Choroid plexus epithelial cell (primary cell): ENCODE measurements around the gene GRK7.
"Not testable (repeated sequence)": the region's sequence is repeated elsewhere in the genome, so short reads cannot be mapped to it uniquely, and the experiment has no call there.

Experiments used
- DNase-seq: peaks from one replicate; pipeline ENCODE4 v3.0.0-alpha.2; 2010; ENCODE audit warnings: low read depth
- H3K4me3 ChIP-seq: 2 replicates; pipeline ENCODE4 v1.5.1; 2011; ENCODE audit warnings: low read depth, mild to moderate bottlenecking, control low read depth, low read length, moderate library complexity
- TF ChIP-seq, protein P1 (sequence below): conservative IDR thresholded peaks from 2 replicates; pipeline ENCODE4 v1.5.1; 2011; ENCODE audit warnings: low read depth, mild to moderate bottlenecking, control low read depth, inconsistent platforms, low read length, moderate library complexity

The GRK7 gene

DNA sequence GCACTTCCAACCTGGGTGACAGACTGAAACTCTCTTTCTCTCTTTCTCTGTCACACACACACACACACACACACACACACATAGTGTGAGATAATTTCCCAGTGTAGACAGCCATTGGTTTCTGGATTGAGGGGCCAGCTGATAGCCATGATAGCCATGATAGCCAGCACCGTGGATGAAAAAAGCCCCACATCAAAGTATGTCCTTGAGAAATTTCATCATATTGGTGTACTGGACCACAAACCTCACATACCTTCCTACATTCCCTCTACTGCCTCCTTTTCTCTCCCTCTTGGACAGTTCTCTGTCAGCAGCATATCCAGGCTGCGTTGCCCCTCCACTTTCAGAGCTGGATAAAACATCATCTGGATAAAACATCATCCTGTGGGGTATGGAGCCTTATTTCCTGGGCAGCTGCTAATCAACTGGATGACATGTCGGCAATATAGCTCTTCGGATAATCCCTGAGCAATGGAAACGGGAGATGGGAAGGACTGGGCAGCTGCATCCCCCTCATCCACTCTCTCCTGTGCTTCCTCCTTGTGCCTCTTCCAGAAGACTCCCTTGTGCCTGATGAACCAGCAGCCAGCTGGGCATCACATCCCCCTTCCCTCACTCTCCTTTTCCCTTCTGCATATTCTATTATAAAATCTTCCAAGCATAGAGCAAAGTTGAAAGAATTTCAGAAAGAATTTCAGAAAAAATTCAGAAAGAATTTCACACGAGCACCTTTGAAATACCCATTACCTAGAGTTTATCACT, 39.3 kb downstream of the GRK7 start:
- H3K4me3 ChIP-seq = no peak overlapping the region
- TF ChIP-seq, protein P1, sequence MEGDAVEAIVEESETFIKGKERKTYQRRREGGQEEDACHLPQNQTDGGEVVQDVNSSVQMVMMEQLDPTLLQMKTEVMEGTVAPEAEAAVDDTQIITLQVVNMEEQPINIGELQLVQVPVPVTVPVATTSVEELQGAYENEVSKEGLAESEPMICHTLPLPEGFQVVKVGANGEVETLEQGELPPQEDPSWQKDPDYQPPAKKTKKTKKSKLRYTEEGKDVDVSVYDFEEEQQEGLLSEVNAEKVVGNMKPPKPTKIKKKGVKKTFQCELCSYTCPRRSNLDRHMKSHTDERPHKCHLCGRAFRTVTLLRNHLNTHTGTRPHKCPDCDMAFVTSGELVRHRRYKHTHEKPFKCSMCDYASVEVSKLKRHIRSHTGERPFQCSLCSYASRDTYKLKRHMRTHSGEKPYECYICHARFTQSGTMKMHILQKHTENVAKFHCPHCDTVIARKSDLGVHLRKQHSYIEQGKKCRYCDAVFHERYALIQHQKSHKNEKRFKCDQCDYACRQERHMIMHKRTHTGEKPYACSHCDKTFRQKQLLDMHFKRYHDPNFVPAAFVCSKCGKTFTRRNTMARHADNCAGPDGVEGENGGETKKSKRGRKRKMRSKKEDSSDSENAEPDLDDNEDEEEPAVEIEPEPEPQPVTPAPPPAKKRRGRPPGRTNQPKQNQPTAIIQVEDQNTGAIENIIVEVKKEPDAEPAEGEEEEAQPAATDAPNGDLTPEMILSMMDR = no peak
- no peak for DNase-seq

DNA sequence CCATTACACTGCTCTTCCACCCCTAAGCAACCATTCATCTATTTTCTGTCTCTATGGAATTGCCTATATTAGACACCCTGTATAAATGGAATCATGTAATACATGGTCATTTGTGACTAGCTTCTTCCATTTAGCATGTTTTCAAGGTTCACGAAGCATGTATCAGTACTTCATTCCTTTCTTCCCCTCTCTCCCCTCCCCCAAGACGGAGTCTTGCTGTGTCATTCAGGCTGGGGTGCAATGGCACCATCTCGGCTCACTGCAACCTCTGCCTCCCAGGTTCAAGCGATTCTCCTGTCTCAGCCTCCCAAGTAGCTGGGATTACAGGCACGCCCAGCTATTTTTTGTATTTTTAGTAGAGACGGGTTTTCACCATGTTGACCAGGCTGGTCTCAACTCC, 40.3 kb downstream of the GRK7 start:
- DNase-seq, H3K4me3 ChIP-seq: not testable (repeated sequence)

DNA sequence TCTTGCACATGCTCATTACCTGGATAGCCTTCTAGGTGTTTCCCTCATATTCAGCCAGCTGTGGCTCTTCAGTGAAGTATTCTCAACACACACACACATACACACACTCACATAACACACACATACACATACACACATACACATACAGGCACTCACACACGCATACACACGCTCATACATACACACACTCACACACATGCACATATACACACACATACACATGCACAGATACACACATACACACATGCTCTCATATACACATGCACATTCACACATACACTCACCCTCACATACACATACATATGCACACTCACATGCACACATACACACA, 41.2 kb downstream of the GRK7 start:
- DNase-seq = no peak
- TF ChIP-seq, protein P1 = no peak
- no peak overlapping the region for H3K4me3 ChIP-seq

DNA sequence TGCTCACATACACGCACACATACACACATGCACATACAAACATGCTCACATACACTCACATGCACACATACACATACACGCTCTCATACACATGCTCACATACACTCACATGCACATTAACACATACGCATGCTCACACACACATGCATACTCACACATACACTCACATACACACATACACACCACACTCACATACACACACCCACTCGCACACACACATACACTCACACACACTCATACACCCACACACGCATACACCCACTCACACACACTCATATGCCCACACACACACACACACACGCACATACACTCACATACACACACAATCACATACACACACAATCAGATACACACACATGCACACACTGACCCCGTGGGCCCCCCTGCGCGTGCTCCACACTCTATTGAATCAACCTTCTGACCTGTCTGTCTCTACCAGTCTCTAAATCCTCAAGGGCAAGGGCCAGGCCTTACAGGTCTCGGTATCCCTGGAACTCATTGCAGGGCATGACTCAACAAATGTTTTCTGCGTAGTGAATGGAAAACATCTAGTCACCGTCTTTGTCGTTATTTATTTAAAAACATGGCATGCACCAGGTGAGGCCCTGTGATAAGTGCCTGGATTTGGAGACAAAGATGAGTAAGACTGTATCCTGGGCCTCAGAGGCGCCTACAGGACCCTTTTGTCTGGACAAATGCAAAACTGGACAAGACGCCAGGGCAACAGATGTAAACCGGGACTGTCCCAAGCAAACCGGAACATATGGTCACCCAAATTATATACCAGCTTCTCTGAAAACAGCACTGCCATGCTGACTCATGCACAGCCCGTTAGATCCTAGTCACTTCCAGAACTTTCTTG, 41.8 kb downstream of the GRK7 start:
- no peak for DNase-seq
- TF ChIP-seq, protein P1 = no peak
- no peak overlapping the region for H3K4me3 ChIP-seq

DNA sequence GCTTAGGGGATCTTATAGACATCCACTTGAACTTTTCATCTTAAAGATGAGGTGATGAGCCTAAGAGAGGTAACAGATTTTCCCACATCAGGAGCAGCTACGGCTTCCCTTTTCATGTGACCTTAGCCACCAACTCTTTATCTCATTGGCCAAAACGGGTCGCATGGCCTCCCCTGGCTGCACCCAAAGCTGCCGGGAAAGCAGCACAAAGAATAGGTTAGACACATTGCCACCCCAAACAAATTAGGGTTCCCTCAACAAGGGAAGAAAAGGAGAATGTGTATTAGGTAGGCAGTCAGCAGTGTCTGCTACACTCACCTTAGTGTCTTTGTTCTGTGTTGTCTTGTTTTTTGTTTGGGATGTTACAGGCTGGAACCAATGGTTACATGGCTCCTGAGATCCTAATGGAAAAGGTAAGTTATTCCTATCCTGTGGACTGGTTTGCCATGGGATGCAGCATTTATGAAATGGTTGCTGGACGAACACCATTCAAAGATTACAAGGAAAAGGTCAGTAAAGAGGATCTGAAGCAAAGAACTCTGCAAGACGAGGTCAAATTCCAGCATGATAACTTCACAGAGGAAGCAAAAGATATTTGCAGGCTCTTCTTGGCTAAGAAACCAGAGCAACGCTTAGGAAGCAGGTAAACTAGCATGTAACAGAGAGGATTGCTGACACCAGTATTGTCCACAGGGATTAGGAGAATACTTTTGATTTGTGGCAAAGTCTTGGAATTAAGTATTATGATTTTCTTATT, 44.2 kb downstream of the GRK7 start:
- H3K4me3 ChIP-seq = no peak overlapping the region
- DNase-seq = peak; percentile 18
- TF ChIP-seq, protein P1 = no peak

DNA sequence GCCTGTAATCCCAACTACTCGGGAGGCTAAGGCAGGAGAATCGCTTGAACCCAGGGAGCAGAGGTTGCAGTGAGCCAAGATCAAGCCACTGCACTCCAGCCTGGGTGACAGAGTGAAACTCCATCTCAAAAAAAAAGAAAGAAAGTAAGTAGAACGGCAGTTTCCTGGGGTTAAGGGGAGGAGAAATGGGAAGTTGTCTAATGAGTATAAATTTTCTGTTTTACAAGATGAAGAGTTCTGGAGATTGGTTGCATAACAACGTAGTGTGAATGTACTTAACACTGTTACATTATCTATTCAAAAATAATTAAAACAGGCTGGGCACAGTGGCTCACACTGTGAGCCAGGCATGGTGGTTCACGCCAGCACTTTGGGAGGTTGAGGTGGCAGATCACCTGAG, 45.4 kb downstream of the GRK7 start:
- TF ChIP-seq, protein P1 = no peak
- H3K4me3 ChIP-seq = no peak overlapping the region
- DNase-seq = no peak

DNA sequence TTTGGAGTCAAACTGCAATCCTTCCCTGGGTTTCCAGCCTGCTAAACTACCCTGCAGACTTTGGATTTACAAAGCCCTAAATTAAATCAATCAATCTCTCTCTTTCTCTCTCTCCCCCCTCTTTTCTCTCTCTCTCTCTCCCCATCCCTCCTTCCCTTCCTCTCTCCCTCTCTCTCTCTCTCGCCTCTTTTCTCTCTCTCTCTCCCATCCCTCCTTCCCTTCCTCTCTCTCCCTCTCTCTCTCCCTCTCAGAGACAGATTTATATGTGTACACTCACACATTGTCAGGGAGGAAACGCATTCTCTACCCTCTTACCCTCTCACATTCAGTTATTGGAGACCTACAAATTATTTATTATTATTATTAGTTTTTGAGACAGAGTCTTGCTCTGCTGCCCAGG, 47.0 kb downstream of the GRK7 start:
- no peak for DNase-seq
- TF ChIP-seq, protein P1 = no peak
- H3K4me3 ChIP-seq = no peak overlapping the region
